Hypothalamus (tissue), 51 donors: ENCODE measurements around the gene KIR3DL2.
"Not testable (repeated sequence)": the region's sequence is repeated elsewhere in the genome, so short reads cannot be mapped to it uniquely, and the experiment has no call there.

Experiments used
- DNase-seq, 51 donors: peaks; one replicate each; lab custom pipeline; 2025; lab: John Stamatoyannopoulos, UW

KIR3DL2 gene

GRCh38 chr19:54850061-54850640, at the start of gene KIR3DL2:
Gene KIR3DL2 (plus strand): TSS chr19:54850443. CDS start chr19:54850476, 33 bp downstream.
- DNase-seq, result not testable (repeated sequence)

- no peak for DNase-seq
Measured at GRCh38 chr19:54803410-54803809, 46.8 kb upstream of the KIR3DL2 start, which contains the start of gene KIR2DL4. Gene KIR2DL4 (plus strand): TSS chr19:54803610. CDS start chr19:54803652, 42 bp downstream.

- DNase-seq, result no peak
Measured at GRCh38 chr19:54804101-54804500, 46.1 kb upstream of the KIR3DL2 start.

- no peak for DNase-seq
Measured at GRCh38 chr19:54804571-54804970, 45.7 kb upstream of the KIR3DL2 start.

- no peak for DNase-seq
Measured at GRCh38 chr19:54805665-54806515, 44.4 kb upstream of the KIR3DL2 start.

GRCh38 chr19:54806516-54806838, 43.8 kb upstream of the KIR3DL2 start:
- DNase-seq, result no peak

GRCh38 chr19:54814571-54814970, 35.7 kb upstream of the KIR3DL2 start:
- DNase-seq, result not testable (repeated sequence)

GRCh38 chr19:54816251-54816650, 34.0 kb upstream of the KIR3DL2 start, which contains the start of gene KIR3DL1:
Gene KIR3DL1 (plus strand): TSS chr19:54816468.
- DNase-seq, result not testable (repeated sequence)

GRCh38 chr19:54817670-54818536, 32.3 kb upstream of the KIR3DL2 start:
- no peak for DNase-seq

- DNase-seq, result not testable (repeated sequence)
Measured at GRCh38 chr19:54824416-54824815, 25.8 kb upstream of the KIR3DL2 start.

- not testable (repeated sequence) for DNase-seq
Measured at GRCh38 chr19:54825326-54825725, 24.9 kb upstream of the KIR3DL2 start.

- DNase-seq, result not testable (repeated sequence)
Measured at GRCh38 chr19:54828064-54828463, 22.2 kb upstream of the KIR3DL2 start.

- DNase-seq, result not testable (repeated sequence)
Measured at GRCh38 chr19:54832496-54832895, 17.7 kb upstream of the KIR3DL2 start, which contains the start of gene KIR2DS4. Gene KIR2DS4 (plus strand): TSS chr19:54832676.

- not testable (repeated sequence) for DNase-seq
Measured at GRCh38 chr19:54835126-54835525, 15.1 kb upstream of the KIR3DL2 start.

- not testable (repeated sequence) for DNase-seq
Measured at GRCh38 chr19:54837522-54837921, 12.7 kb upstream of the KIR3DL2 start.

GRCh38 chr19:54843171-54843570, 7.1 kb upstream of the KIR3DL2 start:
- not testable (repeated sequence) for DNase-seq

- DNase-seq, result no peak
Measured at GRCh38 chr19:54850930-54851329, 687 bp downstream of the KIR3DL2 start.

- no peak for DNase-seq
Measured at GRCh38 chr19:54851353-54851752, 1.1 kb downstream of the KIR3DL2 start.

GRCh38 chr19:54855241-54855640, 5.0 kb downstream of the KIR3DL2 start:
- DNase-seq, result not testable (repeated sequence)

GRCh38 chr19:54858476-54858875, 8.2 kb downstream of the KIR3DL2 start:
- DNase-seq, result not testable (repeated sequence)

- not testable (repeated sequence) for DNase-seq
Measured at GRCh38 chr19:54859421-54859820, 9.2 kb downstream of the KIR3DL2 start.
